ENCODE results near the gene ZBTB39.

The ZBTB39 gene

GRCh38 chr12:57049890-57050289 lies 43.5 kb upstream of the ZBTB39 start, which contains the start of gene MYO1A:
Gene MYO1A, minus strand, starts transcription at chr12:57050129. Its CDS starts 1,806 bp downstream, at chr12:57048323.
- no peaks in the 10 kb centered on the region for H3K27me3 ChIP-seq (ENCODE audit: insufficient read depth, poor library complexity, severe bottlenecking)
- no peak within 1 kb of the TSS for H3K4me3 ChIP-seq (replicated peaks; ENCODE audit: insufficient read depth, low read length)
- peak within 1 kb of the TSS; percentile 22; the same call in 1 of the 2 replicates for H3K27ac ChIP-seq (replicated peaks)
- no peak for TF ChIP-seq GABPA (IDR thresholded peaks at IDR 0.05; ENCODE audit: low read depth)
- peak; percentile 94 for TF ChIP-seq REST (IDR thresholded peaks at IDR 0.05; ENCODE audit: insufficient replicate concordance, low read depth)
- TF ChIP-seq SPI1 (IDR thresholded peaks at IDR 0.05; ENCODE audit: borderline replicate concordance, low read depth), result no peak
- no peak for TF ChIP-seq POLR2AphosphoS5 (IDR thresholded peaks at IDR 0.05; ENCODE audit: low read depth)
- DNase-seq (ENCODE audit: low read depth in 1 of 2, low spot score in 1 of 2), result no peak

- no peak for TF ChIP-seq SPI1 (IDR thresholded peaks at IDR 0.05; ENCODE audit: borderline replicate concordance, low read depth)
- TF ChIP-seq POLR2AphosphoS5 (IDR thresholded peaks at IDR 0.05; ENCODE audit: low read depth), result no peak
- TF ChIP-seq GABPA (IDR thresholded peaks at IDR 0.05; ENCODE audit: low read depth), result no peak
- no peak for TF ChIP-seq REST (IDR thresholded peaks at IDR 0.05; ENCODE audit: insufficient replicate concordance, low read depth)
- no peak for TF ChIP-seq CTCF (IDR thresholded peaks at IDR 0.05; ENCODE audit: insufficient read depth, low read length)
- Histone ChIP-seq H3K4me3 (replicated peaks; ENCODE audit: insufficient read depth, low read length) (no peak overlapping the region), H3K27ac (replicated peaks) (peak overlapping the region; percentile 22; the same call in 1 of the 2 replicates), H3K27me3 (ENCODE audit: insufficient read depth, poor library complexity, severe bottlenecking) (no peaks in the 10 kb centered on the region)
- DNase-seq (ENCODE audit: low read depth in 1 of 2, low spot score in 1 of 2), result peak in 1 of 2 experiments; percentile 29
Measured at GRCh38 chr12:57049119-57049446, 42.7 kb upstream of the ZBTB39 start.

- TF ChIP-seq SPI1 (IDR thresholded peaks at IDR 0.05; ENCODE audit: borderline replicate concordance, low read depth) (no peak), POLR2AphosphoS5 (IDR thresholded peaks at IDR 0.05; ENCODE audit: low read depth) (no peak), REST (IDR thresholded peaks at IDR 0.05; ENCODE audit: insufficient replicate concordance, low read depth) (no peak), GABPA (IDR thresholded peaks at IDR 0.05; ENCODE audit: low read depth) (no peak), CTCF (IDR thresholded peaks at IDR 0.05; ENCODE audit: insufficient read depth, low read length) (no peak)
Measured at GRCh38 chr12:57048423-57049118, 42.2 kb upstream of the ZBTB39 start.

More at GRCh38 chr12:57048423-57049118, 42.2 kb upstream of the ZBTB39 start:
- Histone ChIP-seq H3K4me3 (replicated peaks; ENCODE audit: insufficient read depth, low read length) (no peak overlapping the region), H3K27me3 (ENCODE audit: insufficient read depth, poor library complexity, severe bottlenecking) (no peaks in the 10 kb centered on the region), H3K27ac (replicated peaks) (peak overlapping the region; percentile 38; the same call in 1 of the 2 replicates)
- no peak for DNase-seq (ENCODE audit: low read depth in 1 of 2, low spot score in 1 of 2)
